NOMO-1 treated with dmso at 0.1 percent for 144 hours (cell line): ENCODE results near the gene SORL1.
A peak's percentile ranks its signal among the peaks of the same experiment; 100 is the strongest.

Experiments
- DNase-seq: peaks from one replicate; lab custom pipeline; 2025; ENCODE audit not compliant: unreplicated experiment; lab: John Stamatoyannopoulos, UW

SORL1 gene

DNA sequence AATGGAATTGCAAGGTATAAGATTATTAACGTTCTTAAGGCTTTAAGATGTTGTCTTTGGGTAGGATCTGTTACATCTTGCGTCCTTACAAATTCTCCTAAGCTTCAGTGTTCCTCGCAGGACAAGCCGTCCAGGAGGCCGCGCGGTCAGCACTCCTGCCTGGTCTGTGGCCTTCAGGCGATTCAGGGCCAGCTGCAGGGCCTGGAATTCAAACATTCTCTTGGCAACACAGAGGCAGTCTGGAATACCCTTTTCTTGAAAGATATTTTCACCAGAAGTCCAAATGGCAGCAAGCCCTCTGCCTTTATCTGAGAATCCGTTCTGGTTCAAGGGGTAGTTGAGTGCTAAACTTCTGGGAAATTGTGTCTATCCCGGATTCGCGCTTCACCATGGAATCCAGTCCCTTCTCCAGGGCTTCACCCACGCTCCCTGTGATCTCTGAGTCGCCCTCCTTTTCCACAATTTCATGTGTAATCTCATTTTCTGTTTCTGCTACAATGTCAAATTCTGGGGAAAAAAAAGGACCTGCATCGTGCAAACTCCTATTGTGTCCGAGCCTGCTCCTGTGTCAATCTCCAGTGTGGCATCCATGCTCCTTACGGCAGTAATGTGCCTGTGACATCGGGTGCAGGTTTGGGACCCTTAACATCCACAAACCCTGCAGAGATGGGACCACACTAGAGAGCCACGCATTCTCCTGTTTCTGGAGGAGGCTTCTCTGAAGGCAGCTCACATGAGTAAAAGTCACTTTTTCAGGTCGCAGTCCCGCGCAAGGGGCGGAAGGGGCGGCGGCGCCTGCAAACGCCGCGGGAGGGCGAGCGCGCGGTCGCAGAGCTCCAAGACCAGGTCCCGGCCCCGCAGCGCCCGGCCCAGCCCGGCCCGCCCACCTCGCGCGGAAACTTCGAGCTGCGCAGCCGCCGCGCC is 25.4 kb upstream of the SORL1 start:
- DNase-seq: no peak

DNA sequence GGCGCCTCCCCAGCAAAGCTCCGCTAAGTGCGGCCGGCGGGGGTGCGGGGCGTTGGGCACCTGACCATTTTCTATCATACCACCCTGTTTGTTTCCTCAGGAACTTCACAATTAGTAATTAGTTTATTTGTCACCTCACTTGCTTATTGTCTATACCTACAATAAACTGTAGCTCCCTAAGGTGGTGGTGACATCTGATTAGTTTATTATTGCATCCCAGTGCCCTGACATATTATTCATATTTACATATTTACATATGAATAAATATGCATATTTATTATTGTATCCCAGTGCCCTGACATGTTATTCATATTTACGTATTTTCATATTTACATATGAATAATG is 24.7 kb upstream of the SORL1 start:
- no peak for DNase-seq

DNA sequence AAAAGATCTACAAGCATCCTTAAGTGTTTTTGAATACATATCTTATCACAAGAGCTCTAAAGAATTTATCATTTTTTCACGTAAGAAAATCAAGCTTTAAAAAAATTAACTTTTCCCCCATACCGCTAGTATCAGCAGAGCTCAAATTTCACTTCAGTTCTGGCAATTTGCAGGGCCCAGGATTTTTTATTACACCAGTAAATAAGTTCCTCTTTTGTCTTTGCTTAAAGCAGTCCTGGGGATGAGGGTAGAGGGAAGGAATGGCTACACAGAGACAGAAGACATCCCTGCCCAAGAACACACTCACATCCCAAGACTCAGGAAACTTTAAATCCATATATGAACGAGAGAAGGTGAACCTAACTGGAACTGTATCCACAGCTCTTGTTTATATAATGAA is 22.6 kb upstream of the SORL1 start:
- peak; percentile 68 for DNase-seq

DNA sequence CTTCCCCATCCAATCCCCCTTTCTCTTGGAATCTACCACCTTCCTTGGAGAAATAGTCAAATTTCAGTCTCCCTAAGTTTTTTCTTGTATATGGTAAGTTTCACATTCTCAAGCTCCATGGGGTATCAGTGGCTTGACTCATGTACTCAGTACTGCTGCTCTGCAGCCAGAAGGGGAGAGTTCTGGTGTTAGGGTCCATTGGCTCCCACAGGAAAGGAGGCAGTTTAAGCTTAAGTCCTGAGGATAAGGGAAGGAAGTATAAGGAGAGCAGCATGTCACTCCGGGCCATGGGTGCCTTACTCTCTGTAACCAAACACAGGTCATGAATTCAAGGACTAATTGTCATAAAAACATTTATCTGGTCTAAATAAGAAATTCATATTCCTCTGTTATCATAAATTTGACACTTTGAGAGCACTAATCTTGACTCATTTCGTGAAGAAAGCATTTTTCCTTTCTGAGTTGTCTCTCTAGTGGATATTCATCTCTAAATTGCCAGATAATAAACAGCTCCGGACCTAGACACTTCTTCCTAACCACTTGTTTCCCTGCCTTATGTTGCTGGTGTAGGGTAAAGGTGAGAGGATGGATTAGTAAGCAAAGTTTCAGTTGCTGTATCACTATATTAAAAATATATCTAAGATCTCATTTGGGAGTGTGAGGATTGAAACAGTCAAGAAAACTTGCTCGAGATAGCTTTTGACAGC is 20.1 kb upstream of the SORL1 start:
- no peak for DNase-seq

DNA sequence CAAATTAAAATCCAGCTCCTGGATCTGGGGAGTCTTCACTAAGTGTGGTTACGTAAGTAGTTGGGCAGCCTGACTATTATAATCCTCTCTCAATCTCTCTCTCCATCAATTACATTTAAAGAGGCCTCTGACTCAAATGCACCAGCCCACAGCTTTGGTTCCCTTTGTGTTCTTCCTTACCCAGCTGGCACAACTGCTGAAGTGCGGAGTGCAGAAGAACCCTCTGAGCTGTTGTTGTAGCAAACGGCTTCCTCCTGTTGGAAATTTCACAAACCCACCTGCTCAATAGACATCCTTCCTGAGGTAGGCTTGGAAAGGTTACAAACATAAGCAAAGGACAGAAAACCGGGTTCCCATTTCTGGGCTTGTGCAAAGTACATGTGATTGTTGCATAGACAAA is 17.0 kb upstream of the SORL1 start:
- DNase-seq: no peak

DNA sequence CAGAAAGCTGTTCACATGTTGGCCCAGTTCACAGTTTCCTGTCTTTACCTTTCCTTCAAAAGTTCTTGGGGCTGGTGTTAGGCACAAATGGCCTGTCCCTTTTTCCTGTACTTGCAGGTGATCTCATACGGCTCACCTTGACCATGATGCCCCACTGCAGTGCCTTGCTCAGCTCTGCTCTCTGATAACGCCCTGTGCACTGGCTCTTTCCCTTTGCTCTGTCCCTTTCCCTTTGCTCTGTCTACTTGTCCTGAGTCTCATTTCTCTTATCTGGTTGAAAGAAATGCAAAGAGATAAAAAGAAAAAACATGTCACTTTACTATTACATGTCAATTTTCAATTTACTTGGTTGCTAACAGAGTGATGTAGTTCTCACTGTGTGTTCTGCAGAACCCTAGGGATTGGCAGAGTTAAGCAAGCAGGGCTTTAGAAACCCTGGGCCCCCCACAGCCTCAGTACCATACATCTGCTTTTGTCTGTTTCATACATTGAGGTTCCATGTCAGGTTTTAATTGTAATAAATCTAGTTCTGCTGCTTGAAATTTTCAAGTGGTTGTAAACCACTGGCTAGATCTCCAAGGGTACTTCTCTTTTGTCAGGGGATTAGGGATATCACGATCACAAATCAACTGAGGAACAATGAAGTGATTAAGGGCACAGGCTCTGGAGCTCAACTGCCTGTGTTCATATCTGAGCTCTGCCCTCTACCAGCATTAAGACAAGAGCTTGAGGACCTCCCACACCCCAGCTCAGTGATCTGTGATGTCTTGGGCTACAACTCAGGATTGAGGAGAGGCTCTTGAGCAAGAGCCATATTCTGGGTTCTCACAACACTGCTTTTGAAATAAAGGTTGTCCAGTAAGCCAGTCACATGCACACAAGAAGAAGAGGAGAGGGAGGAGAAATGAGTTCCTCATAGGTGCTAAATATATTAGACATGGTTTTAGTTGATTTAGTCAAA is 16.3 kb upstream of the SORL1 start:
- DNase-seq: peak; percentile 75

DNA sequence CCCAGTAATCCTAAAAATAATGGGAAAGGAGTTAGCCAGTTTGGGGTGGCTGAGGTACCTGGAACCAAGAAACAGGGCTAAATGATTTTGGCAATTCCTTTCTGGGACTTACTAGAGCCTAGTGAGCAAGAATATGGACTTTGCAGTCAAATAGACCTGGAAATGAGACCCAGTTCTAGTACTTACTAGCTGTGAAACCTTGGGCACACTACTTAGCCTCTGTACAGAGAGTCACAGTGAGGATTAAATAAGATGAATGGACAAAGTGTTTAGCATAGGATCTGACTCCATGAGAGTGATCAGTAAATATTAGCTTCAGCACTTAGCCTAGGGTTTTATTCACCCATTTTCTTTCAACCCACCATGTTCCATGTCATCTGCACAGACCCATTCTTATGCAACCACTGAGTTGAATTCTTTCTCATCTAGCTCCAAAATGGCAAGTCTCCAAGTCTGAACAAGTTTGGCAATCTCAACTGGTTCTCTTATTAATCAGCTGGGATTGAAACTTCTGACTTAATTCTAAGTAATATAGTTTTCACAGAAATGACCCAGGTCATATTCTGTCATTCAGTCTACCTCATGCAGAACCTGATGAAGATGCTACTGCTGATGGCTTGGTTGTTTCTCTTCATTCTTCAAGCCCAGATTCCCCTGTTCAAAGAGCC is 15.0 kb upstream of the SORL1 start:
- DNase-seq: no peak

DNA sequence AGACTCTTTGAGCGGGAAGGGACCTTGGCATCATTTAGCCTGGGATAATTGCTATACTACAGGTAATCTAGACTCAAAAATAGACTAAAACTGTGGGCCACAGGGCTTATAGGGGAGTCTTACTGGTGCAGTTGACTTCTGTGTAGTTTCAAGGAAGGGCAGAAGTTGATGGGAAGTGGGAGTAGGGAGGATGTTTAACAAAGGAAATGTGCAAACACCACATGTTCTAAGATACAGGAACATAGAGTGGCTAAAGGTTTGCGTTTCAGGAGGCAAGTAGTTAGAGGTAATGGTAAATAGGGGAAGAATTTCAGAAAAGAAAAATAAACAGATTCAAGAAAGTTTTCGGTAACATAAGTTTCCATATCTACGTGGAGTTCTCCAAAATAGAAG is 14.4 kb upstream of the SORL1 start:
- no peak for DNase-seq

DNA sequence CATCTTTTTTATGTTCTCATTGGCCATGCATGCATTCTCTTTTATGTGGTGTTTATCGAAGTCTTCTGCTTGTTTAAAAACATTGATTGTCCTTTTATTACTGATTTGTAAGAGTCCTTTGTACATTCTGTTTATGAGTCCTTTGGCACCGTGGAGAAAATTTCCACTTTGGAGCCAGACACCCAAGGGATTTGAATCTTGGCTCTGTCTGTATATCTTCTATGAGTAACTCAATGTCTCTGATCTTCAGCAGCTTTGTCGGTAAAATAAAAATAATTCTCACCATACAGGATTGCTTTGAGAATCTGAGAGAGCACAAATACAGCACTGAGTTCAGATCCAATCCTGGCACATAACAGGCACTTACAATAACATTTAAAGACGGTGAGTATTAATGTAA is 12.8 kb upstream of the SORL1 start:
- DNase-seq: no peak

DNA sequence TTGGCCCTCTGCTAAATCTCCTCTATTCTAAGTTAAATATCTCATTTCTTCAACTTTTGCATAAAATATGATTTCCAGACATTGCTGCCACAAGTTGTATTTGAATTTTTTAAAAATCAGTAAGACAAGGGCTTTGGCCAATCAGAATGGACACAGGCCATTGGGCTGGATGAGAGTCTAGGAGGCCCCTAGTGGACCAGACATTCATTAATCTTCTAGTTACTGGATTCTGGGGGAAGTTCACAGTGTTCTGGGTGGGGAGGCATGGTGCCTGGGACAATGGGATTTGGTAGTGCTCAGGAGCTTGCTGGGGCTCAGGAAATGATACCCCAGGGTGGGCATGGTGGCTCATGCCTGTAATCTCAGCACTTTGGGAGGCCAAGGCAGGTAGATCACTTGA is 12.4 kb upstream of the SORL1 start:
- no peak for DNase-seq

DNA sequence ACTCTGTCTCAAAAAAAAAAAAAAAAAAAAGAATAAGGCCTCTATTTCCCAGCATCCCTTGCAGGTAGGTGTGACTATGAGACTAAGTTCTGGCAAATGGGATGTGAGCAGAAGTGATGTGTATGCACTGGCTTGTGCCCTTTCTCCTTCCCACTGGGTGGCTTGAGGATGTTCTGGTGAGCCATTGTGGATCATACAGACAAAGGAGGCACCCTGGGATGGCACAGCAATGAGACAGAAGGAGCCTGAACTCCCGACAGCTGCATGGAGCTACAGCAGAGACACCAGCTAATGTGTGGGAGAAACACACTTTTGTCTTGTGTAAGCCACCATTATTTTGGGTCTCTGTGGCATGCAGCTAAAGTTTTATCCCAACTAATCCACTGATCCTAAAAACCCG is 10.6 kb upstream of the SORL1 start:
- DNase-seq: no peak

DNA sequence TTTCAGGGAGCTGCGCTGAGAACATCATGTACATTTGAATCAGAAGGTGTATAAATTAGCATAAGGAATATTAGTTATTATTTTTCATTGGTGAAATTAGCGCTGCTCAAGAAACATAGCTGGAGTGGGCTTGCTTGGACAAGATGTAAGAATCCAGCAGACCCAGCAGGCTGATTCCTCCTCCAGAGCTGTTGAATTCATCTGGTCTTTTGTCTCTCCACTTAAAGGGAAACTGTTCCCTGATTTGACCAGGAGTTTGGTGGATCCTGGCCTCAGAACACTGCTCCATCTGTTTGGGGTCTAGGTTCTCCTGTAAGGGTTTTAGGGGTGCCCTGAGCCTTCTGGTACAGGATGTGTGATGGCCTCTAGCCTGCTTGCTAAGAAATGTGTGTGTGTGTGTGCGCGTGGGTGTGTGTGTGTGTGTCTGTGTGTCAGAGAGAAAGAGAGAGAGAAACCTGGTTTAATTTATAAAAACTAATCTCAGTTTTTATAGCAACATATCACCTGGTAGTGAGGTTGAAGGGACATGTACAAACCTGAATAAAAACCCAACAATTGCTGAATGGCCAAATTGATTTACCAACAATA is 8.3 kb upstream of the SORL1 start:
- DNase-seq: no peak

DNA sequence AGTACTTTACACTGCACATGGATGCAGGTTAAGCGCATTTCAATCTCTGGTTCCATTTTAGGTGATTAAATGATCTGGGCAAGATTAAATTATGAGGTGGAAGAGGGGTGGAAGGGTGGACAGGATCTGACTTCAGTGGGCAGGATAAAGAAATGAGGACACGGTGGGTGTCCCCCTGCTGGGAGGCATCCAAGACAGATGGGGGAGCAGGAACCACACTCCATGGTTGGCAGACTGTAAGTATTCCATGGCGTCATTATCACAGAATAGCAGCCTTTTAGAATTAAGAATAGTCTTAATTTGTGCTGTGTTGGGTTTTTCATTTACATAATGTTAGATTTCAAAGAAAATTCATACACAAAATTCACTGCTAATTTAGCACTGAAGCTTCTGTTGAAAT is 7.6 kb upstream of the SORL1 start:
- no peak for DNase-seq

DNA sequence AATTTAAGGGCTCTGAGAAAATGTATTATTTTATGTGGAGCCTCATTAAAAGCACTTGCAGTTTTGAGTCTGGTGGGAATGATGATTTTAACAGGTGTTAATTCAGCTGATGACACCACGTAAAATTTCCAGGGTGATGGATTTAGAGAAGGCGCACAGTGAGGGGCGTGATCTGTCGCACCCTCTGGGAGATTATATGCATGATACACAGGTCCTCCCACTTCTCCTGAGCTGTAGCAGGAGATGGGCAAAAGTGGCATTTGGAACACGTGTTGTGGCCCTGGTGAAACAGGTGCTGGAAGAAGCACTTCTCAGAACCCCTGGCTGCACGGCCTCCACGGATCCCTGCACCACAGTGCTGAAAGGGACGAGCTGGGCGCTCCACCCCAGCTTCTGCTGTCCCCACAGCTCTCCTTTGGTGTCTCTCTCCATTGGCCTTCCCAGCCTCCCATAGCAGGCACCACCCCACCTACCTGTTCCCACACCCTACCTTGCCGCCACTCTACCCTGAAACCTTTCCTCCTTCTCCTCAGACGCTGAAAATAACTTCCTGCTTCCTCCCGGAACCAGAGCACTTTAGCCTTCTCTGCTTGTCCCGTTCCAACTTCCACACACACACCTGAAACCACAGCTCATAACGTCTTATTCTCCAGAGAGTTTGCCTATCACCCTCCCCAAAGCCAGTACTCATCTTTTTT is 6.9 kb upstream of the SORL1 start:
- no peak for DNase-seq

DNA sequence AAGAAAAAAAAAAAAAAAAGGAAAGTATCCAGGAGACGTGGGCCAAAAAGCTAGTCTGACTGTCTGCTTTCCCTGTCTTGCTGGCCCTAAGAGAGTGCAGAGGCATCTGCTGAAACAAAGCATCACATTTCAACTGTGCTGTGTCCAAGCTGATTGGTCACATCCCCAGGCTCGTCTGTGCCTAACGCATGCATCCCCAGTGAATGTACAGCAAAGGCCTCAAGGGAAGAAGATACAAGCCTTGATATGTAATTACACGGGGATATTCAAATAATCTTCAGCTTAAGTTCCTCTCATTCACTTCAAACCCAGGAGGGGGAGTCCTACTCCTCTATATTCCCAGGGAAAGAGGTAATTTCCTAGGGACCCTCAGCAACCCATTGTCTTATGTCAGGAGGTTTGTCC is 5.4 kb upstream of the SORL1 start:
- DNase-seq: no peak

DNA sequence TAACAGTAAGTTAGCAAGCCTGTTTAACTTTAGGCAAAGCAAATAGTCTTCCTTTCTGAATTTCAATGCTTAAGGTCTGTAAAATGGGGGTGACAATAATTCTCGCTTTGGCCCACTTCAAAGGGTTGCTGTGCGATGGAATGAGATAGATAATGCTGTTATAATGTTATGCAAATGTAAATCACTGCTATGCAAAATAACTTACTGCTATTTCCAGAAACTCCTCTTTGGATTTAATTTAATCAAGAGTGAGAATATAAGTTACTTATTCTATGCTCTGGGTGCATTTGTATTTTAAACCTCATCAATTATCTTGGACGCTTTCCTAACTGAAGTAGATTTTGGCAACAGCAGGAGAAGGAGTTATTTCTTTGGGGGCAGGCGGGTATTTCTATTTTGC is 4.1 kb upstream of the SORL1 start:
- no peak for DNase-seq

DNA sequence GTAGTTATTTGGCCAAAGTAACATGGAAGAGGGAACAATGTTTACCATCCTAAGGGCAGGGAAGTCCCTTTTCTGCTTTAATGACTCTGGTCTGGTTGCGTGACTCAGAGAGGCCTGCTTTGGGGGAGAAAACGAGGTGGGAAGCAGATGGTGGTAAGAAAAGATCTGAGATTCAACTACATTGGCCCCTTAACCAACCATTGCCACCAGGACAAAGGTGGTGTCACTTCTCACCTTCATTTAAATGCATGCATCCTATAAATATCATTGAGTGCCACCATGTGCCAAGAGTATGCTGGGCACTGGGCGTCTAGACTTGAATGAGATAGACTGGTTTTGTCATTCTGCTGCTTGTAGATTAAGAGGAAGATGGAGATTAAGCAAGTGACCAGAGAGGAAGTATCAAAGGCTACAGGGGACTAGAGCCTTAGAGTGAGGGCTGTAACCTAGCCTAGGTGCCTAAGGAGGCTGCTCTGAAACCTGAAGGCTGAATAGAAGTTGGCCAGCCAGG is 3.6 kb upstream of the SORL1 start:
- peak; percentile 69 for DNase-seq

DNA sequence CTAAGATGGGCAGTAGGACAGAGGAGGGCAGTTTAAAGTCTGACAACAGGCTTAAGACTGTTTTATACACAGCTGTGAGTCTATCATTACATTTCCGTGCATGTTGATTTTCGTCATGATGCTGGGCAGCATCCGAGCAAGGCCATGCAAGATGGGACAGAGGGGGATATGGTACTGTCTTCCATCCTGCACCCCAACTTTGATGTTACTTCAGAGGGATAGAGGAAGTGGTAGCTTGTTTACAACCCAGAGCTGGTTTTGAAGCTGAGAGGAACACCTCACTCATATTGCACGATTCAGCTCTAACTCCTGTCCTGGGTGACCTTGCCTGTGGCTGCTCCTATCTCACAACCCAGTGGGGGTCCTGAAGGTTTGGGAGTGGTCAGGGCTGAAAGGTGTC is 3.0 kb upstream of the SORL1 start:
- no peak for DNase-seq

DNA sequence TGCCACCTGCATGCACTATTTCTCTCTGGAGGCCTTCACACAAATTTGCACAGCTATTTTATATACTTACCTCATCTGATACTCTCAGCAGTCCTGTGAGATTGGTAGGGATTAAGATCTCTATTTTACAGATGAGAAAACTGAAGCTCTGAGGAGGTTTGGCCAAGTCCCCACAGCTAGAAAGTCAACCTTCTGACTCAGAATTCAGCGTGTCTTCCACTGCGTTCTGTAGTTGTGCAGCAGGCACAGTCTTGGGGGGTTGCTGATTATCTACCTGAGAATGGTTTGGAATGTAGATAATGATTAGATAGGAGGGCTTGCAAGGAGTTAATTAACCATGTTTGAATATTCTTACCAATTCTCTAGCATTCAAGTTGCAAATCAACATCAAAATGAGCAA is 2.5 kb upstream of the SORL1 start:
- no peak for DNase-seq

DNA sequence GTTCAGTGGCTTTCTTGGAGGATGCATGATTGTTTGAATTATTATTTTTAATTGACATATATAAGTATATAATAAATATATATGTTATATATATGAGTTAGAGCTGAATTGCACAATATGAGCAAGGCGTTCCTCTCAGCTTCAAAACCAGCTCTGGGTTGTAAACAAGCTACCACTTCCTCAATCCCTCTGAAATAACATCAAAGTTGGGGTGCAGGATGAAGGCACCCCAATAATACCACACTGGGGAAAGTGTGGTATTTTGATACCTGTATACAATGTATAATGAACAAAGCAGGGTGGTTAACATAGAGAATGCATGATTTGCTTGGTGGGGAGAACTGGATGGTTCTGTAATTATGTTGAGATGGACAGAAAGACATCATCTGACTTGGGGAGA is 1.7 kb upstream of the SORL1 start:
- DNase-seq: no peak
